SK-N-SH treated with all-trans-retinoic acid at 6 μM for 48 hours (cell line): ENCODE results near the gene C16orf96.

Experiments used
- ARNTL ChIP-seq: fragments of 450-650 bp; formaldehyde crosslinking; IDR thresholded peaks from 2 replicates; pipeline ENCODE4 v1.5.0; 2020; ENCODE audit warnings: low read depth, mild to moderate bottlenecking, moderate library complexity, borderline replicate concordance
- CREB5 ChIP-seq: fragments of 250-450 bp; sonication (Bioruptor Pico); IDR thresholded peaks from 2 replicates; pipeline ENCODE4 v1.5.1; 2020; ENCODE audit warnings: low read depth, mild to moderate bottlenecking, moderate library complexity
- CSDC2 ChIP-seq: fragments of 250-450 bp; sonication (Bioruptor Pico); IDR thresholded peaks from 2 replicates; pipeline ENCODE4 v1.5.0; 2020; ENCODE audit warnings: mild to moderate bottlenecking, moderate library complexity
- ESRRG ChIP-seq: fragments of 250-450 bp; sonication (Bioruptor Pico); IDR thresholded peaks from 2 replicates; pipeline ENCODE4 v1.6.1; 2021; ENCODE audit warnings: mild to moderate bottlenecking
- ISL1 ChIP-seq: fragments of 250-450 bp; sonication (Bioruptor Pico); IDR thresholded peaks from 2 replicates; pipeline ENCODE4 v2.1.2; 2022; ENCODE audit warnings: mild to moderate bottlenecking, moderate library complexity
- POU6F1 ChIP-seq: fragments of 250-450 bp; sonication (Bioruptor Pico); IDR thresholded peaks from 2 replicates; pipeline ENCODE4 v1.8.0; 2021; ENCODE audit warnings: low read depth, mild to moderate bottlenecking, moderate library complexity, borderline replicate concordance
- ZFP3 ChIP-seq: fragments of 250-450 bp; sonication (Bioruptor Pico); IDR thresholded peaks from 2 replicates; pipeline ENCODE4 v1.5.0; 2020; ENCODE audit warnings: mild to moderate bottlenecking, moderate library complexity
- ZNF565 ChIP-seq: fragments of 450-650 bp; formaldehyde crosslinking; conservative IDR thresholded peaks from 2 replicates; pipeline ENCODE4 v1.5.0; 2020; ENCODE audit warnings: low read depth, mild to moderate bottlenecking, moderate library complexity
- ZNF70 ChIP-seq: fragments of 450-650 bp; formaldehyde crosslinking; IDR thresholded peaks from 2 replicates; pipeline ENCODE4 v1.5.0; 2020; ENCODE audit warnings: mild to moderate bottlenecking, moderate library complexity
- ZNF8 ChIP-seq: fragments of 450-650 bp; formaldehyde crosslinking; IDR thresholded peaks from 2 replicates; pipeline ENCODE4 v1.5.0; 2020; ENCODE audit warnings: mild to moderate bottlenecking, moderate library complexity
- TF ChIP-seq, protein P1 (sequence below): fragments of 250-450 bp; sonication (Bioruptor Pico); IDR thresholded peaks from 2 replicates; pipeline ENCODE4 v1.8.0; 2020; ENCODE audit warnings: mild to moderate bottlenecking, moderate library complexity, borderline replicate concordance
- TF ChIP-seq, protein P2 (sequence below): fragments of 250-450 bp; sonication (Bioruptor Pico); IDR thresholded peaks from 2 replicates; pipeline ENCODE4 v1.5.0; 2020; ENCODE audit warnings: mild to moderate bottlenecking, moderate library complexity

- TF ChIP-seq, protein P1, sequence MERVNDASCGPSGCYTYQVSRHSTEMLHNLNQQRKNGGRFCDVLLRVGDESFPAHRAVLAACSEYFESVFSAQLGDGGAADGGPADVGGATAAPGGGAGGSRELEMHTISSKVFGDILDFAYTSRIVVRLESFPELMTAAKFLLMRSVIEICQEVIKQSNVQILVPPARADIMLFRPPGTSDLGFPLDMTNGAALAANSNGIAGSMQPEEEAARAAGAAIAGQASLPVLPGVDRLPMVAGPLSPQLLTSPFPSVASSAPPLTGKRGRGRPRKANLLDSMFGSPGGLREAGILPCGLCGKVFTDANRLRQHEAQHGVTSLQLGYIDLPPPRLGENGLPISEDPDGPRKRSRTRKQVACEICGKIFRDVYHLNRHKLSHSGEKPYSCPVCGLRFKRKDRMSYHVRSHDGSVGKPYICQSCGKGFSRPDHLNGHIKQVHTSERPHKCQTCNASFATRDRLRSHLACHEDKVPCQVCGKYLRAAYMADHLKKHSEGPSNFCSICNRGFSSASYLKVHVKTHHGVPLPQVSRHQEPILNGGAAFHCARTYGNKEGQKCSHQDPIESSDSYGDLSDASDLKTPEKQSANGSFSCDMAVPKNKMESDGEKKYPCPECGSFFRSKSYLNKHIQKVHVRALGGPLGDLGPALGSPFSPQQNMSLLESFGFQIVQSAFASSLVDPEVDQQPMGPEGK (CRISPR knock-in tag): no peak
- TF ChIP-seq ZNF8 (CRISPR knock-in tag) (no peak), ZFP3 (CRISPR knock-in tag) (no peak), CSDC2 (no peak), ZNF70 (CRISPR knock-in tag) (no peak), POU6F1 (CRISPR knock-in tag) (no peak), CREB5 (CRISPR knock-in tag) (no peak), ZNF565 (CRISPR knock-in tag) (no peak), ISL1 (CRISPR knock-in tag) (no peak), ARNTL (CRISPR knock-in tag) (no peak), ESRRG (CRISPR knock-in tag) (no peak)
- TF ChIP-seq, protein P2, sequence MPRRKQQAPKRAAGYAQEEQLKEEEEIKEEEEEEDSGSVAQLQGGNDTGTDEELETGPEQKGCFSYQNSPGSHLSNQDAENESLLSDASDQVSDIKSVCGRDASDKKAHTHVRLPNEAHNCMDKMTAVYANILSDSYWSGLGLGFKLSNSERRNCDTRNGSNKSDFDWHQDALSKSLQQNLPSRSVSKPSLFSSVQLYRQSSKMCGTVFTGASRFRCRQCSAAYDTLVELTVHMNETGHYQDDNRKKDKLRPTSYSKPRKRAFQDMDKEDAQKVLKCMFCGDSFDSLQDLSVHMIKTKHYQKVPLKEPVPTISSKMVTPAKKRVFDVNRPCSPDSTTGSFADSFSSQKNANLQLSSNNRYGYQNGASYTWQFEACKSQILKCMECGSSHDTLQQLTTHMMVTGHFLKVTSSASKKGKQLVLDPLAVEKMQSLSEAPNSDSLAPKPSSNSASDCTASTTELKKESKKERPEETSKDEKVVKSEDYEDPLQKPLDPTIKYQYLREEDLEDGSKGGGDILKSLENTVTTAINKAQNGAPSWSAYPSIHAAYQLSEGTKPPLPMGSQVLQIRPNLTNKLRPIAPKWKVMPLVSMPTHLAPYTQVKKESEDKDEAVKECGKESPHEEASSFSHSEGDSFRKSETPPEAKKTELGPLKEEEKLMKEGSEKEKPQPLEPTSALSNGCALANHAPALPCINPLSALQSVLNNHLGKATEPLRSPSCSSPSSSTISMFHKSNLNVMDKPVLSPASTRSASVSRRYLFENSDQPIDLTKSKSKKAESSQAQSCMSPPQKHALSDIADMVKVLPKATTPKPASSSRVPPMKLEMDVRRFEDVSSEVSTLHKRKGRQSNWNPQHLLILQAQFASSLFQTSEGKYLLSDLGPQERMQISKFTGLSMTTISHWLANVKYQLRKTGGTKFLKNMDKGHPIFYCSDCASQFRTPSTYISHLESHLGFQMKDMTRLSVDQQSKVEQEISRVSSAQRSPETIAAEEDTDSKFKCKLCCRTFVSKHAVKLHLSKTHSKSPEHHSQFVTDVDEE (CRISPR knock-in tag): no peak
Measured at GRCh38 chr16:4566144-4566543, 10.0 kb downstream of the C16orf96 start.
